K562 (cell line): ENCODE data around the gene S100A10. TPM values are rescaled to one million over a fixed set of nuclear protein-coding genes. Genes with fewer than 3 reads are reported as not detected.

Experiments used
- ATAC-seq: fragments of 200-7000 bp; cut with Tn5 transposase; 3 replicates; pipeline ENCODE4 v1.9.1; 2020; ENCODE audit warnings: moderate library complexity
- BruUV-seq: library from RNA; stranded (reverse); fragments of 400-500 nt; replicated peaks from 2 replicates; lab custom pipeline; 2021; lab: Mats Ljungman, UMichigan
- CTCF ChIA-PET: fragments of 300-600 bp; formaldehyde crosslinking; extraction: SDS; loops from one replicate; lab custom pipeline; 2021; ENCODE audit warnings: low intra/inter-chr PET ratio; lab: Yijun Ruan, JAX
- POLR2A ChIA-PET: fragments of 300-600, 350-650 bp; sonication (Branson Sonifier 250); formaldehyde crosslinking; extraction: SDS; loops from one replicate; lab custom pipeline; 2021; ENCODE audit warnings: antibody characterized with exemption, inconsistent platforms; lab: Yijun Ruan, JAX
- DNase-seq, 4 experiments: peaks; one replicate each; pipeline versions ENCODE4 v3.0.0 to v3.0.0-alpha.2; 2011 to 2018; ENCODE audit warnings: low spot score in 3 of 4, mixed read lengths in 3 of 4; ENCODE audit errors: extremely low read depth in 1 of 4
- FAIRE-seq: peaks from 2 replicates; lab custom pipeline; 2011; peaks lifted over from hg19 to GRCh38; lab: Jason Lieb, UNC
- H2AFZ ChIP-seq: 2 replicates; pipeline ENCODE4 v1.6.0; 2011; ENCODE audit warnings: low read depth, low read length, control low read depth, inconsistent platforms
- H3K27ac ChIP-seq: fragments of 200-600 bp; 3 replicates; pipeline ENCODE4 v1.8.0; 2011; ENCODE audit warnings: low read depth, mild to moderate bottlenecking, control low read depth, inconsistent platforms, low read length, moderate library complexity, mixed read lengths; ENCODE audit errors: extremely low read depth
- H3K27me3 ChIP-seq, 2 experiments: fragments of 300-600 bp in 1 of 2; 2 replicates in 1 of 2; 3 replicates in 1 of 2; pipeline versions ENCODE4 v1.6.0 to v1.8.0; 2011; ENCODE audit warnings: inconsistent platforms in 2 of 2, low read length in 2 of 2, mild to moderate bottlenecking in 1 of 2, mixed read lengths in 1 of 2, moderate library complexity in 1 of 2; ENCODE audit not compliant: control insufficient read depth in 2 of 2, insufficient read depth in 2 of 2
- H3K36me3 ChIP-seq: fragments of 300-600 bp; 3 replicates; pipeline ENCODE4 v1.8.0; 2011; ENCODE audit warnings: mild to moderate bottlenecking, low read length, inconsistent platforms; ENCODE audit not compliant: control insufficient read depth, insufficient read depth
- H3K4me1 ChIP-seq, 2 experiments: fragments of 200-600 bp in 1 of 2; replicated peaks in 1 of 2; 2 replicates in 1 of 2; 3 replicates in 1 of 2; pipeline versions ENCODE4 v1.5.1 to v1.8.0; 2011; ENCODE audit warnings: inconsistent platforms in 2 of 2, low read length in 2 of 2, mild to moderate bottlenecking in 1 of 2, mixed read lengths in 1 of 2, moderate library complexity in 1 of 2; ENCODE audit not compliant: control insufficient read depth in 2 of 2, insufficient read depth in 2 of 2
- H3K4me2 ChIP-seq: 2 replicates; pipeline ENCODE4 v1.6.1; 2011; ENCODE audit warnings: low read length, control low read depth, inconsistent platforms, mixed read lengths; ENCODE audit not compliant: insufficient read depth
- H3K4me3 ChIP-seq: fragments of 200-600 bp; sonication (generic), shearing (Covaris generic); 2 replicates; pipeline ENCODE4 v1.5.1; 2016; ENCODE audit warnings: control low read depth, inconsistent platforms
- H3K79me2 ChIP-seq: fragments of 200-600 bp; 3 replicates; pipeline ENCODE4 v1.8.0; 2011; ENCODE audit warnings: low read length, inconsistent platforms; ENCODE audit not compliant: control insufficient read depth, insufficient read depth
- H3K9ac ChIP-seq, 2 experiments: 2 replicates each; pipeline versions ENCODE4 v1.6.0 to v1.6.1; 2011; ENCODE audit warnings: low read depth in 2 of 2, low read length in 2 of 2, control low read depth in 1 of 2, inconsistent platforms in 1 of 2, mild to moderate bottlenecking in 1 of 2, mixed read lengths in 1 of 2; ENCODE audit not compliant: insufficient read depth in 1 of 2
- H3K9me1 ChIP-seq: one replicate; pipeline ENCODE4 v1.6.0; 2011; ENCODE audit warnings: inconsistent platforms, mild to moderate bottlenecking, low read length, moderate library complexity; ENCODE audit not compliant: control insufficient read depth, insufficient read depth
- H3K9me3 ChIP-seq: replicated peaks from 2 replicates; pipeline ENCODE4 v1.5.1; 2011; ENCODE audit warnings: low read depth, low read length, inconsistent platforms; ENCODE audit not compliant: control insufficient read depth, insufficient read depth
- H4K20me1 ChIP-seq: replicated peaks from 2 replicates; pipeline ENCODE4 v1.6.1; 2011; ENCODE audit warnings: low read length, inconsistent platforms, mixed read lengths; ENCODE audit not compliant: control insufficient read depth, insufficient read depth
- BCL6 ChIP-seq: fragments of 250-450 bp; sonication (Bioruptor Pico); IDR thresholded peaks from 2 replicates; pipeline ENCODE4 v1.4.0; 2020
- CREM ChIP-seq: IDR thresholded peaks from 2 replicates; pipeline ENCODE4 v1.6.1; 2014; ENCODE audit warnings: antibody characterized with exemption, low read depth
- CSDE1 ChIP-seq, 2 experiments: fragments of 450-650 bp; IDR thresholded peaks; 2 replicates each; pipeline ENCODE4 v1.6.1; 2016; ENCODE audit warnings: mild to moderate bottlenecking in 1 of 2
- IRF2 ChIP-seq: sonication (generic); formaldehyde crosslinking; IDR thresholded peaks from 2 replicates; pipeline ENCODE4 v1.8.1; 2022; ENCODE audit warnings: mild to moderate bottlenecking, missing genetic modification reagents
- MYBL2 ChIP-seq, 2 experiments: fragments of 450-650 bp in 1 of 2; sonication (generic) in 1 of 2; formaldehyde crosslinking in 1 of 2; IDR thresholded peaks; 2 replicates each; pipeline versions ENCODE4 v1.6.1 to v1.8.1; 2017 to 2022; ENCODE audit warnings: borderline replicate concordance in 1 of 2, inconsistent platforms in 1 of 2, low read depth in 1 of 2, mild to moderate bottlenecking in 1 of 2, missing genetic modification reagents in 1 of 2, moderate library complexity in 1 of 2
- OTX1 ChIP-seq: fragments of 450-650 bp; formaldehyde crosslinking; IDR thresholded peaks from 2 replicates; pipeline ENCODE4 v1.4.0; 2022; ENCODE audit warnings: mild to moderate bottlenecking
- POLR2A ChIP-seq: fragments of 450-650 bp; conservative IDR thresholded peaks from 2 replicates; pipeline ENCODE4 v1.6.1; 2016
- RERE ChIP-seq: sonication (generic); formaldehyde crosslinking; IDR thresholded peaks from 2 replicates; pipeline ENCODE4 v1.8.0; 2023; ENCODE audit warnings: missing genetic modification reagents, mild to moderate bottlenecking, borderline replicate concordance
- RUNX1 ChIP-seq: sonication (generic); IDR thresholded peaks from 2 replicates; pipeline ENCODE4 v1.6.1; 2016; ENCODE audit warnings: antibody characterized with exemption, low read depth
- TAF9B ChIP-seq: fragments of 450-650 bp; IDR thresholded peaks from 2 replicates; pipeline ENCODE4 v1.6.1; 2018; ENCODE audit warnings: mild to moderate bottlenecking; ENCODE audit not compliant: partially characterized antibody
- ZFPM2 ChIP-seq: fragments of 250-450 bp; sonication (Bioruptor Pico); IDR thresholded peaks from 2 replicates; pipeline ENCODE4 v1.5.1; 2022; ENCODE audit warnings: mild to moderate bottlenecking
- ZNF212 ChIP-seq: fragments of 450-650 bp; formaldehyde crosslinking; IDR thresholded peaks from 2 replicates; pipeline ENCODE4 v1.4.0; 2020; ENCODE audit warnings: mild to moderate bottlenecking
- WGBS: fragments of 100-300 bp; shearing (Covaris generic); methylation state at CpG from one replicate; pipeline ENCODE4 v1.1.6; 2016; ENCODE audit warnings: low coverage, mixed read lengths; ENCODE audit not compliant: insufficient coverage; ENCODE audit errors: missing lambda C conversion rate; 5-methylcytosine and 5-hydroxymethylcytosine counted together
- in situ Hi-C: fragments of 300-500 bp; cut with MboI; formaldehyde crosslinking; loops from 4 replicates; pipeline ENCODE4 v1.15.0; 2018; ENCODE audit warnings: inconsistent platforms, mixed read lengths
- intact Hi-C: fragments of 100-400 bp; cut with micrococcal nuclease; formaldehyde crosslinking; loops from 2 replicates; pipeline ENCODE4 v1.14.2; 2022
- polyA plus RNA-seq, 8 experiments: library from polyadenylated mRNA; depleted of rRNA in 4 of 8; stranded (reverse) in 5 of 8; unstranded in 3 of 8; fragments of >200 nt; fragmentation: Nextera tagmentation in 2 of 8; fragmentation: Illumina TruSeq in 1 of 8; extraction: Ambion mirVana in 2 of 8; extraction: Trizol in 1 of 8; gene quantifications; 2 replicates each; pipeline versions ENCODE4 v1.2.1 to v1.2.3, GENCODE V29; 2011 to 2014; ENCODE audit warnings: inconsistent platforms in 1 of 8, missing spikeins in 1 of 8
- total RNA-seq, 7 experiments: library from RNA; depleted of rRNA in 6 of 7; stranded (reverse); fragments of >200 nt in 6 of 7; fragmentation: Illumina TruSeq in 2 of 7; extraction: Trizol in 2 of 7; gene quantifications; 2 replicates each; pipeline versions ENCODE4 v1.2.1 to v1.2.3, GENCODE V29; 2011 to 2021; ENCODE audit warnings: low replicate concordance in 1 of 7
- TF ChIP-seq, protein P1 (sequence below): fragments of 250-450 bp; sonication (Bioruptor Pico); IDR thresholded peaks from 2 replicates; pipeline ENCODE4 v1.6.1; 2021; ENCODE audit warnings: mild to moderate bottlenecking
- TF ChIP-seq, protein P2 (sequence below): fragments of 250-450 bp; sonication (Bioruptor Pico); IDR thresholded peaks from 2 replicates; pipeline ENCODE4 v1.9.0; 2021; ENCODE audit warnings: mild to moderate bottlenecking, inconsistent platforms

S100A10 gene
- total and polyA plus RNA-seq, 9 of the 15 experiments (the other 6 are each of a cell fraction or from before 2014, with no cell fraction given): 0.32 to 1.6 (median 0.50) TPM; not detected in 3

DNA sequence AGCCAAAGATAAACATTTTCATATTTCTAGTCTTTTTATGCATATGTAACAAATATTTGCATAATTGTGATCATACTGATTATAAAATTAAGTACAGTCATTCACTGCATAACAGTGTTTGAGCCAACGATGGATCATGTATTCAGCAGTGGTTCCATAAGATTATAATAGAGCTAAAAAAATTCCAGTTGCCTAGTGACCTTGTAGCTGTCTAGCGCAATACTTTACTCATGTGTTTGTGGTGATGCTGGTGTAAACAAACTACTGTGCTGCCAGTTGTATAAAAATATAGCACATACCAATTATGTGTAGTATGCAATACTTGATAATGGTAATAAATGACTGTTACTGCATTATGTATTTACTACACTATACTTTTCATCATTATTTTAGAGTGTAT lies 2.1 kb upstream of the S100A10 start:
- Histone ChIP-seq H3K9me1 (no peaks in the 10 kb centered on the region), H3K27me3 (peaks cover 21 to 33% of the 10 kb centered on the region in 2 experiments), H3K4me1 (peaks cover 15 to 26% of the 10 kb centered on the region in 2 experiments), H3K9me3 (no peaks in the 10 kb centered on the region), H3K79me2 (no peaks in the 10 kb centered on the region), H3K36me3 (no peaks in the 10 kb centered on the region), H3K4me3 (no peak overlapping the region), H3K9ac (no peak overlapping the region), H4K20me1 (peaks cover 4% of the 10 kb centered on the region; the same call in 1 of the 2 replicates), H2AFZ (no peak overlapping the region), H3K27ac (no peak overlapping the region), H3K4me2 (no peak overlapping the region)
- CTCF ChIA-PET: interaction anchor here (0.7 to 3.6 kb wide), 5 partner anchors 28 to 162 kb away, joined by 3 to 46 read pairs (median 32); no protein-coding TSS in a partner anchor
- WGBS: 23% methylated on average over 2 of the region's 2 CpGs
- in situ Hi-C loops: no loop called here
- intact Hi-C loops: loop anchor here (1.0 to 5.0 kb wide), 2 partner anchors 61 to 258 kb away; no protein-coding TSS in a partner anchor
- ATAC-seq: no peak
- no peak for FAIRE-seq
- BruUV-seq: no TSS peak
- POLR2A ChIA-PET: interaction anchor here (1.0 kb wide), 1 partner anchor 39 kb away, joined by 3 read pairs; no protein-coding TSS in a partner anchor
- TF ChIP-seq ZFPM2 (no peak), ZNF212 (CRISPR knock-in tag) (no peak), MYBL2 (IDR thresholded peaks at IDR 0.05; ENCODE audit: low read depth) (no peak), MYBL2 (CRISPR knock-in tag; IDR thresholded peaks at IDR 0.05; ENCODE audit: borderline replicate concordance) (no peak), CSDE1 (IDR thresholded peaks at IDR 0.05) (no peak), POLR2A (no peak), TAF9B (no peak), IRF2 (CRISPR knock-in tag) (no peak), CREM (no peak), RERE (CRISPR knock-in tag) (no peak), OTX1 (CRISPR knock-in tag) (no peak), BCL6 (CRISPR knock-in tag) (no peak), RUNX1 (no peak)
- TF ChIP-seq, protein P1, sequence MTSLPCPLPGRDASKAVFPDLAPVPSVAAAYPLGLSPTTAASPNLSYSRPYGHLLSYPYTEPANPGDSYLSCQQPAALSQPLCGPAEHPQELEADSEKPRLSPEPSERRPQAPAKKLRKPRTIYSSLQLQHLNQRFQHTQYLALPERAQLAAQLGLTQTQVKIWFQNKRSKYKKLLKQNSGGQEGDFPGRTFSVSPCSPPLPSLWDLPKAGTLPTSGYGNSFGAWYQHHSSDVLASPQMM (CRISPR knock-in tag): no peak
- TF ChIP-seq, protein P2, sequence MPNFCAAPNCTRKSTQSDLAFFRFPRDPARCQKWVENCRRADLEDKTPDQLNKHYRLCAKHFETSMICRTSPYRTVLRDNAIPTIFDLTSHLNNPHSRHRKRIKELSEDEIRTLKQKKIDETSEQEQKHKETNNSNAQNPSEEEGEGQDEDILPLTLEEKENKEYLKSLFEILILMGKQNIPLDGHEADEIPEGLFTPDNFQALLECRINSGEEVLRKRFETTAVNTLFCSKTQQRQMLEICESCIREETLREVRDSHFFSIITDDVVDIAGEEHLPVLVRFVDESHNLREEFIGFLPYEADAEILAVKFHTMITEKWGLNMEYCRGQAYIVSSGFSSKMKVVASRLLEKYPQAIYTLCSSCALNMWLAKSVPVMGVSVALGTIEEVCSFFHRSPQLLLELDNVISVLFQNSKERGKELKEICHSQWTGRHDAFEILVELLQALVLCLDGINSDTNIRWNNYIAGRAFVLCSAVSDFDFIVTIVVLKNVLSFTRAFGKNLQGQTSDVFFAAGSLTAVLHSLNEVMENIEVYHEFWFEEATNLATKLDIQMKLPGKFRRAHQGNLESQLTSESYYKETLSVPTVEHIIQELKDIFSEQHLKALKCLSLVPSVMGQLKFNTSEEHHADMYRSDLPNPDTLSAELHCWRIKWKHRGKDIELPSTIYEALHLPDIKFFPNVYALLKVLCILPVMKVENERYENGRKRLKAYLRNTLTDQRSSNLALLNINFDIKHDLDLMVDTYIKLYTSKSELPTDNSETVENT (CRISPR knock-in tag): no peak
- no peak for DNase-seq
